Kasumi-1 (cell line): Measurements from ENCODE around the gene GNG7.
"Not testable (repeated sequence)": the region's sequence is repeated elsewhere in the genome, so short reads cannot be mapped to it uniquely, and the experiment has no call there.

Source experiments
- DNase-seq, 2 experiments: peaks; one replicate each; lab custom pipeline; 2025; lab: John Stamatoyannopoulos, UW

The GNG7 gene

GRCh38 chr19:2602391-2603181 lies 99.9 kb downstream of the GNG7 start:
- DNase-seq: no peak

GRCh38 chr19:2600914-2601870 lies 101.3 kb downstream of the GNG7 start:
- DNase-seq: no peak

- no peak for DNase-seq
These were observed 108.2 kb downstream of the GNG7 start for GRCh38 chr19:2594319-2594718.

DNA sequence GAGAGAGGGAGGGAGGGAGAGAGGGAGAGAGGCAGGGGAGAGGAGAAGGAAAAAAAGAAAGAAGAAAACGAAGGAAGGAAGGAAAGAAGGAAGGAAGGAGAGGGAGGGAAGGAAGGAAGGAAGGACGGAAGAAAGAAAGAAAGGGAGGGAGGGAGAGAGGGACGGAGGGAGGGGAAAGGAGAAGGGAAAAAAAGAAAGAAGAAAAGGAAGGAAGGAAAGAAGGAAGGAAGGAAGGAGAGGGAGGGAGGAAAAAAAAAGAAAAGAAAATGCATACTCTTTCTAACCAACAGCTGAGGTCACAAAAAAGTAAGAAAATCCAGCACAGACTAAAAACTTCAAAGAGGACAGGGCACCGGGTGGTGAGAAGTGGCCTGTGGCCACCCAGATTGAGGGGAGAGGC lies 109.7 kb downstream of the GNG7 start:
- no peak for DNase-seq

GRCh38 chr19:2591537-2592291 lies 110.8 kb downstream of the GNG7 start:
- no peak for DNase-seq

DNA sequence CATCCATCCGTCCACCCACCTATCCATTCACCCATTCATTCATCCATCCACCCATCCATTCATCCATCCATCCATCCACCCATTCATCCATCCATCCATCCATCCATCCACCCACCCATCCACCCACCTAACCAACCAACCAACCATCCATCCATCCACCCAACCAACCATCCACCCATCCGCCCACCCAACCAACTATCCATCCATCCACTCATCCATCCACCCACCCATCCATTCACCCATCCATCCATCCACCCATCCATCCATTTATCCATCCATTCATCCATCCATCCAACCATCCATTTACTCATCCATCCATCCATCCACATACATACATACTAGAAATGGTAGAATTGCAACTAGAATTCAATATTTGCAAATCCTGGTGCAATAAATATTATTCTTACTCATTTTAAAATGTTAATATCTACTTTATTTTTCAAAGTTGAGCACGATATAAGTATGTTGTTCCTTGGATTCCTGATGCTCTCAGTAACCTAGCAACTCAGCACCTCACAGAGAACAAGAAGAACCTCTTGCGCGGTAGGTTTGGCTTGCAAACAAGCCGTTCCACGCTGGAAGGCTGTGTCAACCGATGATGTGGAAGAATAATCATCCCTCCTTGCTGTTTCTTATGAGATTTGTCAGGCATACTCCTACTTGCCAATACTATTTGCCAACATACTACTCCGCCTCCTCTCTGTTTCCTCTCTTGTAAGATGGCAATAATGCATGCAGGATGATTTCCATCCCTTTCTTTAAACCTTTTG lies 111.7 kb downstream of the GNG7 start:
- DNase-seq: no peak

DNA sequence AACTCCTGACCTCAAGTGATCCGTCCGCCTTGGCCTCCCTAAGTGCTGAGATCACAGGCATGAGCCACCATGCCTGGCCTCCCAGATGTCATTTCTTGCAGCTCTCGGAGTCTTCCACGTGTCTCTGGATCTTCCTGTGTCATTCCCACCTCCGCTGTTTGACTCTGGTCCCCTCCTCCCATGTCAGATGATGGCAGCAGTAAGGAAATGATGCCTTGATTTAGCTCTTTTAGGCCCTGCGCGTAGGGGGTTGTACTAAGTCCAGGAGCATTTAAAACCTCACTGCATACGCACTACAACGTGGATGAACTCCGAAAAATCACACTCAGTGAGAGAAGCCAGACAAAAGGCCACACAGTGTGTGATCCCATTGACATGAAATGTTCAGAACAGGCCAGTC lies 113.1 kb downstream of the GNG7 start:
- no peak for DNase-seq

DNA sequence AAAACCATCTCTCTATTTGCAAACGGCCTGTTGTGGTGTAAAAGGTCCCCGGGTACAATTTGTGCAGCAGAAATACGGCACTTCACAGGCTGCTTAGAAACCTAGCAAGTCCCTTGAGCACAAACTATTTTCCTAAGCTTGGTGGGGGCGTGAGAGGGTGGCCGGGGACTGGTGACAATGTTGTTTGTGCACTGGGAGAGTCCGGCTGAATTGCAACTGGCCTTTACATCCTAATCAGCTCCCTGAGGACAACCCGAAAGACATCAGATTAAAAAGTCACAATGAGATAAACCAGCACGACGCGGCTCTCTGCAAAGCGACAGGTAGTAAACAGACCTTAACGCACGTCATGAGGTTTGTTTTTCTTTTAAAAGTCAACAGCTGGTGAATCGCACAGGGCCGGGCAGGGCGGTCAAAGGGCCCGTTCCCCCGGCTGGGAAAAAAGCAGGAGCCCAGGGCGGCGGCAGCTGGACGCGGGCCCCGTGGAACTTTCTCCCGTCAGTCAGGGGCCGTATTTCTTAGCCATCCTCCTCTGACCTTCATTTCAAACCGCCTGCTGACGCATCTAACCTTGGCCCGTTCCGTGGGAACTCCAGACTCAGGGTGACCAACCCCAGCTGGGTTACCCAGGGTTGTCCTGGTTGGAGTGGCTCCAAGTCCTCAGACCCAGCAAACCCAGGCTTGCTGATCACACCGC lies 114.3 kb downstream of the GNG7 start:
- DNase-seq: no peak

- DNase-seq: no peak
These were observed 115.3 kb downstream of the GNG7 start for GRCh38 chr19:2587001-2587719.

- DNase-seq: no peak
These were observed 116.3 kb downstream of the GNG7 start for GRCh38 chr19:2586196-2586595.

- DNase-seq: no peak
These were observed 118.5 kb downstream of the GNG7 start for GRCh38 chr19:2584002-2584401.

DNA sequence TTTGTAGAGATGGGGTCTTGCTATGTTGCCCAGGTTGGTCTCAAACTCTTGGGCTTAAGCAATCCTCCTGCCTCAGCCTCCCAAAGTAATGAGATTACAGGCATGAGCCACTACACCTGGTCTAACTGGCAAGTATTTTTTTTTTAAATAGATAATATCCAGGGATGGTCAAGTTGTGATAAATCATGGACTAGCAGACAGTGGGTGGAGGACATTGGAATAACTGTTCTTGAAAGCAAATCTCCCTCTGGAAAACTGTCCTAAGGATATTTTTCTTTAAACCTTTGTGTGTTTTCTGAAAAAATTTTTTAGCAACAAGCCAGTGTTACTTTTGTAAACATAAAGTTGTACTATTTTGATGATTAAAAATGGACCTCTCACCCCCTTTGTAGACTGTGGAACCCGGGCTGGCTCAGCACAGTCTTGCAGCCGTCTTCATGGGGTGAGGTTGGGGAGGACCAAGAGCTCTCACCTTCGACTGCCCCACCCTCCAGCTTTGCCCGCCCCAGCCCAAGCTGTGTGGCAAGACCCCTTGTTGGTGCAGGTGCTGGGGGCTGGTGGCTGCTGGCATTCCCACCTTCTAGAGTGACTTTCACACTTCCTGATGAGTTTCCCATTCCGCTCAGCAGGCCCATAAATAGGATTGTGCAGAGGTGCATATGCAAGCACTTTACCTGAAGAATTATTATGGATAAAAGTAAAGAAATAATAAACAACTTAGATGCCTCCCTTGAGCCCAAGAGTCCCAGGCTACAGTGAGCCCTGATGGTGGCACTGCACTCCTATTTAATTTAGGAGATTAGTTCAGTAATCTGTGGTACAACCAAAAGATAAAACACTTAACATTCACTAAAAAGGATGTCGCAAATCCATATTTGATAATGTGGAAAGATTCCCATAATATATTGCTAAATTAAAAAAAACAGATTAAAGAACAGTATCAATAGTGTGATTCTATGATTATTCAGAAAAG lies 119.2 kb downstream of the GNG7 start:
- DNase-seq: no peak

DNA sequence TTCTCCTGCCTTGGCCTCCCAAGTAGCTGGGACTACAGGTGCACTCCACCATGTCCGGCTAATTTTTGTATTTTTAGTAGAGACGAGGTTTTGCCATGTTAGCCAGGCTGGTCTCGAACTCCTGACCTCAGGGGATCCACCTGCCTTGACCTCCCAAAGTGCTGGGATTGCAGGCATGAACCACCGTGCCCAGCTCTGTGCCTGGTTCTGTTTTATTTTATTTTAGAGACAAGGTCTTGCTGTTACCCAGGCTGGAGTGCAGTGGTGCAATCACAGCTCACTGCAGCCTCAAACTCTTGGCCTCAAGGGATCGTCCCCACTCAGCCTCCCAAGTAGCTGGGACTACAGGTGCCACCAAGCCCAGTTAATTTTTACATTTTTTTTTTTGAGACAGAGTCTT lies 122.1 kb downstream of the GNG7 start:
- not testable (repeated sequence) for DNase-seq

- DNase-seq: no peak
These were observed 122.7 kb downstream of the GNG7 start for GRCh38 chr19:2579678-2580280.

DNA sequence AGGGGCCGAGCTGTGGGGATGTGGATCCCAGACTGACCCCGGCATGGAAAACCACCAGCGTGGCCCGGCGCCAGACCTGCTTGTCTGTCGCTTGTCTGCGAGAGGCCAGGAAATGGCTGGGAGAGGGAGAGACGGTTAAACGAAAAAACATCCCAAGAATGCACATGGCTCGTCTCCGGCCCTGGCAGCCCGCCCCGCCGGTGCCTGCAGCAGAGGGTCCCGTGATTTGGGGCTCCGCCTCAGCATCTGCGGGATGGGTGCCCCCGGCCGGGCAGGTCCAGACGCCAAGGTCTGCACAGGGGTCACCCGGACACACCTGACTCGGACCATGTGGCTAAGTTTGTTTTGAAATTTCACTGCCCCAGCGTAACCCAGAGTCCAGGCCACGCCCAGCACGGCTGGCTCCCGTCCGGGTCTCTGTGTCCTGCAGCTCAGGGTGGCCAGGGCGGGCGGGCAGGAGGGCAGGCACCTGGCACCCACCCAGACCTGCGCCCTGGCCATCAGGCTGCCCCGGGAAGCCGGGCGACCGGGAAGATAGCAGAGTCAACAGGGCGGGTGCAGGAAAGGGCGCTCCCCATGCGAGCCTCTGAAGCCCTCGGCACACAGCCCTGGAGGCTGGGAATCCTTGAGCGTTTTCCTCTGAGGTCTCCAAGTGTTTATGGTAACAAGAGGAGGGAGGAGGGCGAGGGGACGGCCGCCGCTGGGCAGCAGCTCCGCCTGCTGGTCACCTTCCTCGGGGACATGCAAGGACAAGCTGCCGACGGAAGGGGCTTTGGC lies 123.4 kb downstream of the GNG7 start:
- no peak for DNase-seq

DNA sequence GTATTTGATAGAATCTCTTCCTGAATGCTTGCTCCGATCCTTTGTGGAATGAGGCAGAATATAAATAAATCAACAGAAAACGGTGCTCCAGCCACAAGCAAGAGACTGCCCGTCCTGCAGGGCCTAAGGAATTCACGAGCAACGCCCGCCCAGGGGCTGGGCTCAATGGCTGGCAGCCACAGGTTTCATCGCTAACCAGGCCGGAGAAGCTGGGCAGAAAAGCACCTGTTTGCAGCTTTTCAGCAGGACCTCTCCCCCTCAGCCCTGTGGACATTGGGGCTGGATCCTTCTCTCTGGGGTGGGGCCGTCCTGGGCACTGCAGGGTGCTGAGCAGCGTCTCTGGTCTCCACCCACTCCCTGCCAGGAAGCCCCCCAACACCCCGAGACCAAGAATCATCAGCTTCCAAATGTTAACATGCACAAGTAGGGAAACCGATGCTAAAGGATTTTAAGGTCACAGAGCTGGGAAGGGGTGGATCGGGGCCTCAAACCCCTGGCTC lies 124.1 kb downstream of the GNG7 start:
- no peak for DNase-seq

GRCh38 chr19:2577722-2578335 lies 124.7 kb downstream of the GNG7 start:
- DNase-seq: no peak
